Right lobe of liver (tissue), 4 donors: ENCODE data around the gene ZNF346.

Source experiments
- POLR2A ChIP-seq: fragments of 450-650 bp; IDR thresholded peaks from one replicate; pipeline ENCODE4 v1.6.1; 2017; ENCODE audit warnings: antibody characterized with exemption, mild to moderate bottlenecking
- TF ChIP-seq, protein P1 (sequence below), 4 donors: fragments of 200-600 bp in 3 of 4; fragments of 450-650 bp in 1 of 4; IDR thresholded peaks; one replicate each; pipeline versions ENCODE4 v1.5.1 to v1.8.0; 2016 to 2022; ENCODE audit warnings: antibody characterized with exemption in 4 of 4, mild to moderate bottlenecking in 2 of 4
- donor health status: DM: no; HTN: no; CAD: no.
- donor health status: DM: no; HTN: no; CAD: no.
- donor health status: DM: no; HTN: yes; CAD: no.

DNA sequence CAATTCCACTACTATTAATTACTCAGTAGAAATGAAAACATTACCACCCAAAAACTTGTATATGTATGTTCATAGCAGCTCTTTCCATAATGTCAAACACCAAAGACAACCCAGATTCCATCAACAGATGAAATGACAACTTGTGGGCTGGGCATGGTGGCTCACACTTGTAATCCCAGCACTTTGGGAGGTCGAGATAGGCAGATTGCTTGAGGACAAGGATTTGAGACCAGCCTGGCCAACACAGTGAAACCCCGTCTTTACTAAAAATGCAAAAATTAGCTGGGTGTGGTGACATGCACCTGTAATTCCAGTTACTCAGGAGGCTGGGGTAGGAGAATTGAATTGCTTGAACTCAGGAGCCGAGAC is 27.4 kb upstream of the ZNF346 start:
- no peak for TF ChIP-seq POLR2A
- TF ChIP-seq, protein P1, sequence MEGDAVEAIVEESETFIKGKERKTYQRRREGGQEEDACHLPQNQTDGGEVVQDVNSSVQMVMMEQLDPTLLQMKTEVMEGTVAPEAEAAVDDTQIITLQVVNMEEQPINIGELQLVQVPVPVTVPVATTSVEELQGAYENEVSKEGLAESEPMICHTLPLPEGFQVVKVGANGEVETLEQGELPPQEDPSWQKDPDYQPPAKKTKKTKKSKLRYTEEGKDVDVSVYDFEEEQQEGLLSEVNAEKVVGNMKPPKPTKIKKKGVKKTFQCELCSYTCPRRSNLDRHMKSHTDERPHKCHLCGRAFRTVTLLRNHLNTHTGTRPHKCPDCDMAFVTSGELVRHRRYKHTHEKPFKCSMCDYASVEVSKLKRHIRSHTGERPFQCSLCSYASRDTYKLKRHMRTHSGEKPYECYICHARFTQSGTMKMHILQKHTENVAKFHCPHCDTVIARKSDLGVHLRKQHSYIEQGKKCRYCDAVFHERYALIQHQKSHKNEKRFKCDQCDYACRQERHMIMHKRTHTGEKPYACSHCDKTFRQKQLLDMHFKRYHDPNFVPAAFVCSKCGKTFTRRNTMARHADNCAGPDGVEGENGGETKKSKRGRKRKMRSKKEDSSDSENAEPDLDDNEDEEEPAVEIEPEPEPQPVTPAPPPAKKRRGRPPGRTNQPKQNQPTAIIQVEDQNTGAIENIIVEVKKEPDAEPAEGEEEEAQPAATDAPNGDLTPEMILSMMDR (IDR thresholded peaks at IDR 0.05): no peak
